ENCODE results near the gene SMYD3. TPM values are rescaled to one million over a fixed set of nuclear protein-coding genes. Genes with fewer than 3 reads are reported as not detected.

SMYD3 gene
- total and polyA plus RNA-seq, 2 of the 13 experiments (the other 11 are each of a cell fraction or from before 2014, with no cell fraction given) = 27.7 to 35.8 TPM

DNA sequence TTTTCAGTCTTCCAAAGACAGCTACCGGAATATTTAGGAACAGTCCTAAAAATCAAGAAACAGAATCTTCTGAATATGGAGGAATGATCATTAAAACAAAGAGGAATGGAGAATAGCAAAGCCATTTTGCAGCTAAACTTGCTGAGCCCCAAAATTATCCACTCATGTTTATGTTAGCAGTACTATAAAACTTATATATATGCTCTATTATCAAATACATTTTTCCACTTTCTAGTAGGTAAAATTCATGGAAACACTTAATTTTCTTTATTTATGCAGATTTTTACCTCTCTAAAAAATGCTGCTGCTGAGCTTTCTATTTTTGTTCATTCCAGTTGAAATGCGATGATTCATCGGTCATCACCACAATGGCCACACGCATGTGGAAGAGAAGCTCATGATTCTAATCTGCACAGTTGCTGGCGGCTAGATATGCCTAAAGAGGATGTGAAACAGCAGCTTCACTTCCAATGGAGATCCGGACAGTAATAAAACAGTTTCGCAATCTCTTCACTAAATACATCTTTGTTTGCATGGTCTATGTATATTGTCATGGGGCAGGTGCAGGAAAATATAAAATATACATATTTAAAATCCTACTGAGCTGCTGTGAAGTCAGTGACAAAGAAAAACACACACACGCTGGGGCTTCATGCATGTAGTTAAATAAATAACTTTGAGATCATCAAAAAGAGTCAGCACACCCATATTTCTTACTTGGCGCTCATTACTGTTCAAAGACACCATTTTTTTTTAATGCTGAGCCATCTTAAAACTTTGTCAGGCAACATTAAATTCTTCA, 292.2 kb downstream of the SMYD3 start:
- Histone ChIP-seq H3K27me3 (ENCODE audit: control insufficient read depth in 1 of 2, insufficient read depth in 2 of 2, low read length in 2 of 2) (no peaks in the 10 kb centered on the region), H3K4me2 (ENCODE audit: low read depth, low read length) (no peak overlapping the region), H3K36me3 (replicated peaks in 1 of 2; ENCODE audit: control insufficient read depth in 1 of 2, insufficient read depth in 2 of 2, low read length in 2 of 2) (no peaks in the 10 kb centered on the region), H3K4me1 (ENCODE audit: insufficient read depth, low read length) (peaks cover 25% of the 10 kb centered on the region), H3K79me2 (ENCODE audit: insufficient read depth, low read length) (no peaks in the 10 kb centered on the region), H4K20me1 (ENCODE audit: insufficient read depth, low read length) (no peaks in the 10 kb centered on the region), H3K4me3 (replicated peaks in 1 of 3; ENCODE audit: insufficient read depth in 1 of 3, low read depth in 2 of 3, low read length in 3 of 3) (no peak overlapping the region), H3K27ac (ENCODE audit: extremely low read length, insufficient read depth, low read length) (no peak overlapping the region), H2AFZ (ENCODE audit: low read length) (no peak overlapping the region), H3K9ac (ENCODE audit: insufficient read depth, low read depth, low read length) (no peak overlapping the region), H3K9me3 (ENCODE audit: low read length) (no peaks in the 10 kb centered on the region)
- intact Hi-C loops (cut with micrococcal nuclease; ENCODE audit: unreplicated experiment) (loop anchor here (5.0 kb wide), 1 partner anchor 38 kb away; no protein-coding TSS in a partner anchor), in situ Hi-C loops (cut with HindIII; ENCODE audit: extremely low pct_ligation_motif_present, low pct_unique_long_range_greater_than_20kb) (no loop called here)
- ATAC-seq (no peak), FAIRE-seq (no peak), DNase-seq (ENCODE audit: low spot score) (no peak)
- no TSS peak for BruUV-seq (replicated peaks)
- POLR2A ChIA-PET = no interaction called here
- TF ChIP-seq ZNF567 (CRISPR knock-in tag; IDR thresholded peaks at IDR 0.05; ENCODE audit: borderline replicate concordance) = no peak
- peak; percentile 81 for TF ChIP-seq CEBPB (IDR thresholded peaks at IDR 0.05; ENCODE audit: borderline replicate concordance, low read depth, low read length)
- TF ChIP-seq, protein P1, sequence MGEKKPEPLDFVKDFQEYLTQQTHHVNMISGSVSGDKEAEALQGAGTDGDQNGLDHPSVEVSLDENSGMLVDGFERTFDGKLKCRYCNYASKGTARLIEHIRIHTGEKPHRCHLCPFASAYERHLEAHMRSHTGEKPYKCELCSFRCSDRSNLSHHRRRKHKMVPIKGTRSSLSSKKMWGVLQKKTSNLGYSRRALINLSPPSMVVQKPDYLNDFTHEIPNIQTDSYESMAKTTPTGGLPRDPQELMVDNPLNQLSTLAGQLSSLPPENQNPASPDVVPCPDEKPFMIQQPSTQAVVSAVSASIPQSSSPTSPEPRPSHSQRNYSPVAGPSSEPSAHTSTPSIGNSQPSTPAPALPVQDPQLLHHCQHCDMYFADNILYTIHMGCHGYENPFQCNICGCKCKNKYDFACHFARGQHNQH (CRISPR knock-in tag; IDR thresholded peaks at IDR 0.05) = no peak
- peak; percentile 44; the same call in 1 of the 2 replicates for TF ChIP-seq CEBPG (CRISPR knock-in tag; IDR thresholded peaks at IDR 0.05)
- no peak for TF ChIP-seq RXRA (CRISPR knock-in tag; IDR thresholded peaks at IDR 0.05)
- no peak for TF ChIP-seq ZNF816 (CRISPR knock-in tag; IDR thresholded peaks at IDR 0.05; ENCODE audit: borderline replicate concordance)
- no peak for TF ChIP-seq ZNF441 (CRISPR knock-in tag; IDR thresholded peaks at IDR 0.05; ENCODE audit: borderline replicate concordance)
- 96% methylated on average over 9 of the region's 9 CpGs for WGBS (ENCODE audit: low lambda C conversion rate)
- CTCF ChIA-PET (ENCODE audit: low intra/inter-chr PET ratio, low total read pairs) = no interaction called here

DNA sequence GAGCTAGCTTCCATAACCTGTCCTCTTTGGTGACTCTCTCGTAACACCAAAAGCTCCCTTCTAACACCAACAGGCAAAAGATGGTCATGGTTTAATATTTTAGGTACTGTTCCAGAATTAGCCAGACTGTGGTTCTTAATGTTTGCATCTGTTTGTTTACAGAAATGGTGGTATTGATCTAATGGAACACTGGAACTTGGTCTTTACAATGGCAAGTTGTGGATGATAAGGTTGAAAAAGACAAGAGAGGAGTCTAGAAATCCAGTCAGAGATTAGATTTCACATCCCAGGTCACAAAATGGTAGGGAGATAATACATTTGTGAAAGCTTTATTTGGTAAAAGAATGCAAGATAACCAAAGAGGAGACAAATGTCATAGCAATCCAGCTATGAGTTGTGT, 293.1 kb downstream of the SMYD3 start:
- no peak overlapping the region for H3K9ac ChIP-seq (ENCODE audit: insufficient read depth, low read depth, low read length)
- peaks cover 16% of the 10 kb centered on the region for H3K4me1 ChIP-seq (ENCODE audit: insufficient read depth, low read length)
- ATAC-seq = no peak
- no peaks in the 10 kb centered on the region for H4K20me1 ChIP-seq (ENCODE audit: insufficient read depth, low read length)
- no peaks in the 10 kb centered on the region for H3K79me2 ChIP-seq (ENCODE audit: insufficient read depth, low read length)
- ChIA-PET CTCF (ENCODE audit: low intra/inter-chr PET ratio, low total read pairs) (no interaction called here), POLR2A (no interaction called here)
- no peak for DNase-seq (ENCODE audit: low spot score)
- in situ Hi-C loops (cut with HindIII; ENCODE audit: extremely low pct_ligation_motif_present, low pct_unique_long_range_greater_than_20kb) = no loop called here
- no peaks in the 10 kb centered on the region for H3K36me3 ChIP-seq (replicated peaks in 1 of 2; ENCODE audit: control insufficient read depth in 1 of 2, insufficient read depth in 2 of 2, low read length in 2 of 2)
- no peak overlapping the region for H3K27ac ChIP-seq (ENCODE audit: extremely low read length, insufficient read depth, low read length)
- intact Hi-C loops (cut with micrococcal nuclease; ENCODE audit: unreplicated experiment) = no loop called here
- no TSS peak for BruUV-seq (replicated peaks)
- no peak overlapping the region for H3K4me2 ChIP-seq (ENCODE audit: low read depth, low read length)
- FAIRE-seq = no peak
- no peaks in the 10 kb centered on the region for H3K27me3 ChIP-seq (ENCODE audit: control insufficient read depth in 1 of 2, insufficient read depth in 2 of 2, low read length in 2 of 2)
- no peaks in the 10 kb centered on the region for H3K9me3 ChIP-seq (ENCODE audit: low read length)
- no peak overlapping the region for H3K4me3 ChIP-seq (replicated peaks in 1 of 3; ENCODE audit: insufficient read depth in 1 of 3, low read depth in 2 of 3, low read length in 3 of 3)
- WGBS (ENCODE audit: low lambda C conversion rate) = 97% methylated on average over 1 of the region's 1 CpG
- H2AFZ ChIP-seq (ENCODE audit: low read length) = no peak overlapping the region
- TF ChIP-seq SPEN (CRISPR knock-in tag; IDR thresholded peaks at IDR 0.05; ENCODE audit: low read depth) (no peak), PHF5A (CRISPR knock-in tag; IDR thresholded peaks at IDR 0.05; ENCODE audit: low read depth, unreplicated experiment) (no peak), HNRNPLL (IDR thresholded peaks at IDR 0.05; ENCODE audit: low read depth, low read length, poor library complexity, severe bottlenecking) (no peak), RXRA (CRISPR knock-in tag; IDR thresholded peaks at IDR 0.05) (no peak)
- TF ChIP-seq, protein P2, sequence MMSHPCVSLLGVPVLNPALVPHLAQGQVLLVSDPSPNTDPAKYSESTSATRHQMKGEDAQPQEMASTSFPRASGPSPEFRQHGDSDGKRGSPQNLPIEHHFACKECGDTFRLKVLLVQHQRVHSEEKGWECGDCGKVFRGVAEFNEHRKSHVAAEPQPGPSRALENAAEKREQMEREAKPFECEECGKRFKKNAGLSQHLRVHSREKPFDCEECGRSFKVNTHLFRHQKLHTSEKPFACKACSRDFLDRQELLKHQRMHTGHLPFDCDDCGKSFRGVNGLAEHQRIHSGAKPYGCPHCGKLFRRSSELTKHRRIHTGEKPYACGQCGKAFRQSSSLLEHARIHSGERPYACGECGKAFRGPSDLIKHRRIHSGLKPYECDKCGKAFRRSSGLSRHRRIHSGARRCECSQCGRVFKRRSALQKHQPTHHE (CRISPR knock-in tag; IDR thresholded peaks at IDR 0.05; ENCODE audit: borderline replicate concordance) = no peak
- TF ChIP-seq, protein P3, sequence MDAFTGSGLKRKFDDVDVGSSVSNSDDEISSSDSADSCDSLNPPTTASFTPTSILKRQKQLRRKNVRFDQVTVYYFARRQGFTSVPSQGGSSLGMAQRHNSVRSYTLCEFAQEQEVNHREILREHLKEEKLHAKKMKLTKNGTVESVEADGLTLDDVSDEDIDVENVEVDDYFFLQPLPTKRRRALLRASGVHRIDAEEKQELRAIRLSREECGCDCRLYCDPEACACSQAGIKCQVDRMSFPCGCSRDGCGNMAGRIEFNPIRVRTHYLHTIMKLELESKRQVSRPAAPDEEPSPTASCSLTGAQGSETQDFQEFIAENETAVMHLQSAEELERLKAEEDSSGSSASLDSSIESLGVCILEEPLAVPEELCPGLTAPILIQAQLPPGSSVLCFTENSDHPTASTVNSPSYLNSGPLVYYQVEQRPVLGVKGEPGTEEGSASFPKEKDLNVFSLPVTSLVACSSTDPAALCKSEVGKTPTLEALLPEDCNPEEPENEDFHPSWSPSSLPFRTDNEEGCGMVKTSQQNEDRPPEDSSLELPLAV (CRISPR knock-in tag; conservative IDR thresholded peaks at IDR 0.05; ENCODE audit: low read depth) = no peak
